Measurements from ENCODE around the gene NSMF.

NSMF gene

GRCh38 chr9:137487454-137488326, 28.6 kb upstream of the NSMF start:
- Histone ChIP-seq H3K4me3 (ENCODE audit: low read length, poor library complexity, severe bottlenecking) (no peak overlapping the region), H3K9me3 (ENCODE audit: insufficient read depth, low read depth, low read length) (no peaks in the 10 kb centered on the region), H3K27me3 (ENCODE audit: insufficient read depth, low read length, poor library complexity, severe bottlenecking) (no peaks in the 10 kb centered on the region), H4K20me1 (ENCODE audit: insufficient read depth, low read length, poor library complexity, severe bottlenecking) (no peaks in the 10 kb centered on the region), H3F3A (ENCODE audit: low read depth) (no peaks in the 10 kb centered on the region), H3K36me3 (ENCODE audit: insufficient read depth, low read length) (no peaks in the 10 kb centered on the region), H2AFZ (ENCODE audit: low read length) (no peak overlapping the region), H3K9ac (ENCODE audit: low read depth, low read length, poor library complexity, severe bottlenecking) (no peak overlapping the region), H3K4me1 (ENCODE audit: insufficient read depth, low read length, poor library complexity, severe bottlenecking) (no peaks in the 10 kb centered on the region), H3K9me2 (replicated peaks; ENCODE audit: low read depth, low read length) (no peaks in the 10 kb centered on the region), H3K4me2 (ENCODE audit: low read depth, low read length, poor library complexity, severe bottlenecking) (no peak overlapping the region), H3K79me2 (ENCODE audit: insufficient read depth, low read length) (no peaks in the 10 kb centered on the region)
- TF ChIP-seq CTCF (conservative IDR thresholded peaks at IDR 0.05; ENCODE audit: low read length) (no peak), EZH2phosphoT487 (IDR thresholded peaks at IDR 0.05; ENCODE audit: borderline replicate concordance) (no peak)

GRCh38 chr9:137486545-137487453, 27.7 kb upstream of the NSMF start:
- Histone ChIP-seq H2AFZ (ENCODE audit: low read length) (no peak overlapping the region), H3K4me3 (ENCODE audit: low read length, poor library complexity, severe bottlenecking) (no peak overlapping the region), H3K36me3 (ENCODE audit: insufficient read depth, low read length) (no peaks in the 10 kb centered on the region), H3K4me2 (ENCODE audit: low read depth, low read length, poor library complexity, severe bottlenecking) (no peak overlapping the region), H3K9me3 (ENCODE audit: insufficient read depth, low read depth, low read length) (no peaks in the 10 kb centered on the region), H3K4me1 (ENCODE audit: insufficient read depth, low read length, poor library complexity, severe bottlenecking) (no peaks in the 10 kb centered on the region), H3K9me2 (replicated peaks; ENCODE audit: low read depth, low read length) (no peaks in the 10 kb centered on the region), H4K20me1 (ENCODE audit: insufficient read depth, low read length, poor library complexity, severe bottlenecking) (no peaks in the 10 kb centered on the region), H3K27me3 (ENCODE audit: insufficient read depth, low read length, poor library complexity, severe bottlenecking) (no peaks in the 10 kb centered on the region), H3F3A (ENCODE audit: low read depth) (no peaks in the 10 kb centered on the region), H3K79me2 (ENCODE audit: insufficient read depth, low read length) (no peaks in the 10 kb centered on the region), H3K9ac (ENCODE audit: low read depth, low read length, poor library complexity, severe bottlenecking) (no peak overlapping the region)
- TF ChIP-seq EZH2phosphoT487 (IDR thresholded peaks at IDR 0.05; ENCODE audit: borderline replicate concordance) (no peak), CTCF (conservative IDR thresholded peaks at IDR 0.05; ENCODE audit: low read length) (no peak)

- Histone ChIP-seq H4K20me1 (ENCODE audit: insufficient read depth, low read length, poor library complexity, severe bottlenecking) (no peaks in the 10 kb centered on the region), H3K36me3 (ENCODE audit: insufficient read depth, low read length) (no peaks in the 10 kb centered on the region), H3K27me3 (ENCODE audit: insufficient read depth, low read length, poor library complexity, severe bottlenecking) (no peaks in the 10 kb centered on the region), H3K9me3 (ENCODE audit: insufficient read depth, low read depth, low read length) (no peaks in the 10 kb centered on the region), H3K4me2 (ENCODE audit: low read depth, low read length, poor library complexity, severe bottlenecking) (no peak overlapping the region), H3K4me1 (ENCODE audit: insufficient read depth, low read length, poor library complexity, severe bottlenecking) (no peaks in the 10 kb centered on the region), H2AFZ (ENCODE audit: low read length) (no peak overlapping the region), H3K9ac (ENCODE audit: low read depth, low read length, poor library complexity, severe bottlenecking) (no peak overlapping the region), H3K9me2 (replicated peaks; ENCODE audit: low read depth, low read length) (no peaks in the 10 kb centered on the region), H3F3A (ENCODE audit: low read depth) (no peaks in the 10 kb centered on the region), H3K4me3 (ENCODE audit: low read length, poor library complexity, severe bottlenecking) (no peak overlapping the region), H3K79me2 (ENCODE audit: insufficient read depth, low read length) (no peaks in the 10 kb centered on the region)
- no peak for TF ChIP-seq CTCF (conservative IDR thresholded peaks at IDR 0.05; ENCODE audit: low read length)
- no peak for TF ChIP-seq EZH2phosphoT487 (IDR thresholded peaks at IDR 0.05; ENCODE audit: borderline replicate concordance)
Measured at GRCh38 chr9:137486141-137486490, 27.0 kb upstream of the NSMF start.
